GOT3 (cell line): ENCODE measurements around the gene PBX4.

Experiments used
- DNase-seq: peaks from one replicate; lab custom pipeline; 2025; ENCODE audit warnings: mixed read lengths; lab: John Stamatoyannopoulos, UW

Gene PBX4

DNA sequence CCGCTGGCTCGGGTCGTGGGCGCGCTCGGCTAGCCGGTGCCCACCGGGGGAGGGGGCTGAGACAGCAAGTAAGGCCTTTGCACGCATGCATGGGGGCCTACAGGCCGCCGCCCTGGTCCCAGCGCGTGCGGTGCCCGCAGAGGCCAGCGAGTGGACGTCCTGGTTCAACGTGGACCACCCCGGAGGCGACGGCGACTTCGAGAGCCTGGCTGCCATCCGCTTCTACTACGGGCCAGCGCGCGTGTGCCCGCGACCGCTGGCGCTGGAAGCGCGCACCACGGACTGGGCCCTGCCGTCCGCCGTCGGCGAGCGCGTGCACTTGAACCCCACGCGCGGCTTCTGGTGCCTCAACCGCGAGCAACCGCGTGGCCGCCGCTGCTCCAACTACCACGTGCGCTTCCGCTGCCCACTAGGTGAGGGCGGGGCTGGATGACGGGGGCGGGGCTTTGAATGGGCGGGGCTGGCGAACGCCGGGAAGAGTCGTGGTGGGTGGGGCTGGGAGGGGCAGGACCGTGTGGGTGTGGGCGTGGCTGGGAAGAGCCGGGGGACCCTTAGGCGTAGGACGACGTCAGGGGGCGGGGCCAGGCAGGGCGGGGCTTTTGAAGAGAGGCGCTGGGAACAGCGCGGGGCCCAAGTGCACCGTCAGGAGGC is 78.3 kb downstream of the PBX4 start:
- DNase-seq, result no peak

- no peak for DNase-seq
Measured at GRCh38 chr19:19539698-19540063, 78.8 kb downstream of the PBX4 start.

DNA sequence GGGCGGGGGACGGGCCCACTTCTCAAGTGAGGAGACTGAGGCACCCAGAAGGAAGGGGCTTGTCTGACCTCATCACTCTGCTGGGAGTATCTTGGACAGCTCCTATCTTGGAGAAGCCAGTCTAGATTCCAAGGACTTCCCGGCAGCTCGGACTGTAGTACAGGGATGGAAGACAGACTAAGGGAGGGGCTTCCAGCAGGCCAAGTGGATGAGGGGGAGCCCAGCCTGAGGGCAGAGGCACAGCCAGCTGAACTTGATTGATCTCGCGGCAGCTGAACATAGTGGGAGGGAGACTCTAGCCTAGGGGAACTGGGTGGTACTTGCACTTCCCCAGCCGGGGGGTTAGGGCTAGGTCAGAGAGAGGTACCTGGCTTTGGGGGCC is 79.7 kb downstream of the PBX4 start:
- no peak for DNase-seq

DNA sequence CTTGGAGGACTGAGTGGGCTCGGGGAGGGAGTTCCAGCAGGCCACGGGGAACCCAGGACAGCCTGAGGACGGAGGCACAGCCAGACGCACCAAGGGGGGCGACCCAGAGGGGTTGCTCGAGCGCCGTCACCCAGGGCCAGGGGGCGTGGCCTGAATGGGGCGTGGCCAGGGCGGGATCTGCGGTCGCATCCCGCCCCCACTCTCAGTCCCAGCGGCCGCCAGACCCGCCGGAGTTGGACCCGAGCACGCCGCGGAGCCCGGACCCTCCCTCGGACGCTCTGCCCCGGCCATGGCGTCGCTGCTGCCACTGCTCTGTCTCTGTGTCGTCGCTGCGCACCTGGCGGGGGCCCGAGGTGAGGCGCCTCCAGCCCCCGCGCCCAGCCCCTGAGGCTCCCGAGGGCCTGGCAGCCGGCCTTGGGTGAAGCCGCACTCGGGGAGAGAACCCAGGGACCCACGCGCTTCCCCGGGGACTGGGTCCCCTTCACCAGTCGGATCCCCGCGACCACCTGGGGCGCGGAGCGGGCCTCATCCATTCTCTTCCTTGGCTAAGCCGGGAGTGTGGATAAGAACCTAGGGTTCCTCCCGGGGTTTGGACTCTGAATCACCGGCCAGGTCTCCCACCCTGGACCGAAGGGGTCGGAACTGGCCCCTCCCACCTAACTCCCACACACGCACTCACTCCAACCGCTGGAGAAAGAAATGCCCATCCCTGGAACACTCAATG is 80.3 kb downstream of the PBX4 start, which contains the start of gene CILP2:
Gene CILP2 (plus strand): TSS at position 205 of the 724 bp plus-strand sequence. CDS start 85 bp downstream, at position 290.
- no peak for DNase-seq

GRCh38 chr19:19537075-19538048 is 81.1 kb downstream of the PBX4 start:
- DNase-seq, result no peak

GRCh38 chr19:19535311-19536191 is 82.9 kb downstream of the PBX4 start:
- DNase-seq, result no peak

- no peak for DNase-seq
Measured at GRCh38 chr19:19534556-19535265, 83.8 kb downstream of the PBX4 start.

GRCh38 chr19:19533841-19534240 is 84.6 kb downstream of the PBX4 start:
- no peak for DNase-seq

- DNase-seq, result no peak
Measured at GRCh38 chr19:19532806-19533701, 85.4 kb downstream of the PBX4 start.

GRCh38 chr19:19531951-19532805 is 86.3 kb downstream of the PBX4 start:
- peak; percentile 38 for DNase-seq

- no peak for DNase-seq
Measured at GRCh38 chr19:19530889-19531288, 87.6 kb downstream of the PBX4 start.

DNA sequence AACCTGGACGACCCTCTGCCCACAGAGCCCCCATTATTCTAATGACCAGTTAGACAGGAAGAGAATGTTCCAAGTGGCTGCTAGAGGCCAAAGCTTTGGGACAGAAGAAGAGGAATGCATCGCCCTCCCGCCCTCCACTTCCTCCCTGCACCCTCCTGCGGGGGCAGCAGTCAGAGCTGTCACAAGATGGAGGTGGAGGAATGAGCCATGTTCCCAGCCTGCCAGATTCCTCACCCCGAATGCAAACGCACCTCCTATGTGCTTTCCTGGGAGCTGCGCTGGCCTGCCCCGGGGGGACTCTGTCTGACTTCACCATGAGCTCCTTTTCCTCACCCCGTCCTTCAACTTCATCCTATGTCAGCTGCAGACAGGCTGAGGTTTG is 88.1 kb downstream of the PBX4 start:
- no peak for DNase-seq

DNA sequence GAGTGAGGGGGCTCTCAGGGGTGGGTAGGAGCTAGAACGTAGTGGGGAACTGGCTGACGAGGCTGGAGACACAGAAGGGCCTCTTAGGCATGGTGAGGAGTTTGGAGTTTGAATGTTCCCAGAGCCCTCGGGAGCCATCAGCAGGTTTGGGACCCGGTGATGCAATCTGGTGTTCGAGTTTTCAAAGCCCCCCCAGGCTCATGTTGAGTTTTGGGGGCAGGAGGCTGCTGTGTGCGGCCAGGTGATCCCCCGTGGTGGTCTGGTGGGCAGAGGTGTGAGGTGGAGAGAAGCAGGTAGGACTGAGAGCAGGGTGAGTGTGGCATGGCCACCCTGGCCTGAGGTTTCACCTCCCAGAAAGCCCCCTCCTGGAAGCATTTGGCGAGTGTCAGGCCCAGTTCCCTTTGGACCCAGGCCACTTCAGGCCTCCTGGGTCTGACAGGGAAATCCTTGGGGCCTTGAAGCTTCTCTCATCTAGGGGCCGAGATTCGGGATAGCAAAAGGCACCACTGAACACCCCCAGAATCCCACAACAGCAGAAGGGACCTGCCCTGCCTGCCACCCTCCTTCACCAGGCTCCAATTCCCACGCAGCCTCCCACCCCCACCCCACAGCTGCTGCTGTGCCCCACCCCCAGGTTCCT is 88.6 kb downstream of the PBX4 start:
- DNase-seq, result no peak

DNA sequence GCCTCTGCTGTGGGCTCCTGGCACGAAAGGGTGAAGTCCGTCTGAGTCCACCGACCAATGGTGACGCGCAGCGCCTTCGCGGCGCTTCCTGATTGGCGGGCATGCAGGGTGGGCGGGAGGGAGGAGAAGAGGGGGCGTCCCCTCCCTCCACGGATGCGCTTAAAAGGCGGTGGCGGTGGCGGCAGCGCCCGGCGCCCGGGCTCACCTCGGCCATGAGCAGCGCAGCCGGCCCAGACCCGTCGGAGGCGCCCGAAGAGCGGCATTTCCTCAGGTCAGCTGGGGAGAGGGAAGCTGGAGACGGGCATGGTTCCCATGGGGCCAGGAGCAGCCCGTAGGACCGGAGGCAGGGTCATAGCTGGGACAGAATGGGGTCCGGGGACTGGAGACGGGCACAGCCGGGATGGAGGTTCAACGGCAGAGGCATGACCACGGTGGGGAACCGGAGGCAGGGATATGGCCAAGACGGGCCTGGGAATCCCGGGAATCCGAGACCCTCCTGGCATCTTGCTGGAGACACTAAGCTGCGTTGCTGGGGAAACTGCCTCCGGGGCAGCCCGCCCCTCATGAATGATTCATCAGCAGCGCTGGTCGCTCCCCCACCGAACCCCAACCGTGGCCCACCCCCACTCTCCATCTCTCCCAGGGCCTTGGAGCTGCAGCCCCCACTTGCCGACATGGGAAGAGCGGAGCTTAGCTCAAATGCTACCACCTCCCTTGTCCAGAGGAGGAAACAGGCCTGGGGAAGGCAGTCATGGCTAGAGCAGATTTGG is 89.6 kb downstream of the PBX4 start, which contains the start of gene YJEFN3:
Gene YJEFN3 (plus strand): TSS at position 191 of the 770 bp plus-strand sequence. CDS start 22 bp downstream, at position 213.
- no peak for DNase-seq

DNA sequence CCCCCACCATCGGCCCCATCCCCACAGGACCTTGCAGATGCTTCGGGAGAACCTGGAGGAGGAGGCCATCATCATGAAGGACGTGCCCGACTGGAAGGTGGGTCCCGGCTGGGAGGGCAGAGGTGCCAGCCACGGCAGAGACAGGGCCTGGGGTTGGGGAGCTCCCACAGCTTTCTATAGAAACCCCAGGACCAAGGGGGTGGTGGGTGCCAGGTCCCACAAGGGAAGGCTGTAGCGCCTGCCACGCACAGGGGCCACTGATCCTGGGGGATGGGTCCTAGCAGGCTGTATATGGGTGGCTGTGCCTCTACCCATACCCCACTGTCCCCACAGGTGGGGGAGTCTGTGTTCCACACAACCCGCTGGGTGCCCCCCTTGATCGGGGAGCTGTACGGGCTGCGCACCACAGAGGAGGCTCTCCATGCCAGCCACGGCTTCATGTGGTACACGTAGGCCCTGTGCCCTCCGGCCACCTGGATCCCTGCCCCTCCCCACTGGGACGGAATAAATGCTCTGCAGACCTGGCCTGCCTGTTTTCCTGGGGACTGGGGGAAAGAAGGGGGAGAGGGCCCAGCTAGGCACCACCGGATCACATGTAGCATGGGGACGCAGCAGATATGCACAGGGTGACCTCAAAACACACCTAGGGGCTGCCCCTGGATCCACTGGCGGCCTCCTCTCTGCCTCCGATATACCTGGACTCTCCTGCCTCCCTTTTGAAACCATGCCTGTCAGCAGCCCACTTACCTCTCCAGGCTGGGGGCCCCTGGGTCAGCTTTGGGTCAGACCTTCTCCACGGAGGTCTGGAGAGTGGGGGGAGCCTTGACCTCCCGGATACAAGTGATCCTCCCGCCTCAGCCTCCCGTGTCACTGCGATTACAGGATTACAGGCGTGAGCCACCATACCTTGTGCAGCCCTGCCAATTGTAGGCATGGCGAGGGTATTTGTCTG is 90.5 kb downstream of the PBX4 start:
- no peak for DNase-seq

GRCh38 chr19:19527371-19527656 is 91.2 kb downstream of the PBX4 start:
- DNase-seq, result no peak
